GM15510 (cell line): ENCODE results near the gene ASIC5.

Experiments used
- POLR2A ChIP-seq: IDR thresholded peaks from 3 replicates; pipeline ENCODE4 v1.6.1; 2011; ENCODE audit warnings: borderline replicate concordance; ENCODE audit not compliant: insufficient read length; ENCODE audit errors: extremely low read depth

Gene ASIC5

DNA sequence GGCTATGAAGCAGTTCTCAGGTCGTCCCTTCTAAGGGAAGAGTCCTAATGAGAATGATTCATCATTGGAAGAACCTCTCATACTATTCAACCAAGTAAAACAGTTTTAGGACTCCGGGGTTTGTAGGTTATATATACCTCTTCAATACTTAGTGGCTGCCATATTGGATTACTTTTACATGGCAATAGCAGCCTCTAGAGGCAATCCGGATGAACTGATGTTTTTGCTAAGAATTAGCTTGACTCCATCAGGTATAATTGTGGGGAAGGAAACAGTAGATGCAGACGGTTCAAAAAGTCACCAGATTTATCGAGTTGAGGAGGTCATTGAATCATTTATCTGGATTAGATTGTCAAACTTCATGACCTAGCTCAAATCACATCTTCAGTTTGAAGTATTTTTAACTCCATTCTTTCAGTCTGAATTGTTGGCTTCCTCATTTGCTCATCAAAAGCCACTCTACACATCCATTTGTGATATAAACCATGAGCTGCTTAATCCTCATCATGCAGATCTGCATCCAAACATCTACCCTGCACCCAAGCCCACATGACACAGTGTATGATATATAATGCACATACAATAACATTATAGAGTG lies 78.9 kb downstream of the ASIC5 start:
- TF ChIP-seq POLR2A: no peak

GRCh38 chr4:155785828-155786227 lies 80.2 kb downstream of the ASIC5 start:
- no peak for TF ChIP-seq POLR2A

- no peak for TF ChIP-seq POLR2A
Measured at GRCh38 chr4:155784637-155785036, 81.4 kb downstream of the ASIC5 start.

DNA sequence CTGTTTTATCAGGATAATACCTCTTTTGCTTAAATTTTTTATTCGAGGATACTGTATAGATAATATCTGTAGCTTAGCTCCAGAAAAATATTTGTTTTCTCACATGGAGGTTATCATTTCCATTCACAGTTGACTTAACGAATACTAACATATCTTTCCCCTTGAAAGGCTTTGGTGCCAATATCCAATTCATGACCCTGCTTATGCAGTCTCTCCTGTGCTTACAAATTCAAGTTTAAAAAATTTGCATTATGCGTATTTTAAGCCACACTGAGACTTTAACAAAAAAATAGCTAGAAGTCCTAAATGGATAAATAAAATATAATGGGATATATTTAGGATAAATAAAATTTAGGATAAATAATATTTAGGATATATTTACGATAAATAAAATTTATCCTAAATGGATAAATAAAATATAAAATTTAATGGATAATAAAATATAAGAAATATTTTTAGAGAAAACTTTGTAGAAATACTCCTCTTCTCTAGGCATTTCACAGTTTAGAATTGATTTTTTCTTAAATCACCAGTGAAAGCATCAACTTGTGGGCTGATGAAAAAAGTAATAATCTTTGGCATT lies 84.7 kb downstream of the ASIC5 start:
- no peak for TF ChIP-seq POLR2A

- TF ChIP-seq POLR2A: no peak
Measured at GRCh38 chr4:155780775-155781174, 85.3 kb downstream of the ASIC5 start.
